GM18499 (cell line): ENCODE measurements around the gene KRT80.

Experiments used
- ATAC-seq: cut with Tn5 transposase; IDR thresholded peaks from one replicate; pipeline ENCODE4 v1.9.1; 2021; ENCODE audit warnings: moderate number of reproducible peaks; ENCODE audit not compliant: insufficient read depth, unreplicated experiment

Gene KRT80

DNA sequence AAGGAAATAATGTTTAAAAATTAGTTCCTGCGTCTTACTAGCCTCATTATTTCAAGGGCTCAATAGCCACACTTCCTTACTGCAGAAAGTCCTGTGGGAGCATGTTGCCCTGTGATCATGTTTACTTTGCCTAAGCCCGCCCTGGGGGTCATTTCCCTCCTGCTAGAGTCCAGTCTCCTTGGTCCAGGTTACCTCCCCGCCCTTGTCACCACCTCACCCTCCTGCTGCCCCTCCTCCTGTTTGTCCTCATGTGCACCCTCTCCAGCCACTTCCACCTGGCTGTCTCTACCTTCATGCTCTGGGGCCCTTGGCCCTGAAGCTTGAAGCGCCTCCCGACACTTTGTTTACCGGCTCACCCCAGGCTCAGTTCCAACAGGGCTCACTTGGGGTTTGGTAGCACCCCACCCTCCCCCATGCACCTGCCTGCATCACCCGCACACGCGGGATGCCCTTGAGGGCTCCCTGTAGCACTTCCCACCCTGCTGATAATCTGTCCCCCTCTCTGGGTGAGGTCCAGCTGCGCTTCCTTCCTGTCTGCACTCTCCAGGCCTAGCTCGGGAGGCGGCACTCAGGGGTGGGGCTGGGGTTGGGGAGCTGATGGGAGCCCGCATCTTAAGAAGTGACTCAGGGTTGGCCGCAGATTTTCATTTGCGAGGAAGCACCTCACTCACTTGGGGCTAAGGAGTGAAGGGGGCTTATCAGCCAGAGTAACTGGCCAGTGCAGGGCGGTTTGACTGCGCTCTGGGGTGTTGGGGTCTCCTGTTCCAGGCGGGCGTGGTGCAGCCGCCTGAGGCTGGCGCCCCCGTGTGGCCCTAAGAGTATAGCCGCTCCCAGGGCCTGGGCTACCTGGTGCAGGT is 72.2 kb downstream of the KRT80 start:
- no peak for ATAC-seq
